Measurements from ENCODE around the gene MB21D2. TPM values are rescaled to one million over a fixed set of nuclear protein-coding genes. Genes with fewer than 3 reads are reported as not detected.

Gene MB21D2
- total and polyA plus RNA-seq, 2 of the 8 experiments (the other 6 are each of a cell fraction or from before 2014, with no cell fraction given): 10.0 to 21.0 TPM

DNA sequence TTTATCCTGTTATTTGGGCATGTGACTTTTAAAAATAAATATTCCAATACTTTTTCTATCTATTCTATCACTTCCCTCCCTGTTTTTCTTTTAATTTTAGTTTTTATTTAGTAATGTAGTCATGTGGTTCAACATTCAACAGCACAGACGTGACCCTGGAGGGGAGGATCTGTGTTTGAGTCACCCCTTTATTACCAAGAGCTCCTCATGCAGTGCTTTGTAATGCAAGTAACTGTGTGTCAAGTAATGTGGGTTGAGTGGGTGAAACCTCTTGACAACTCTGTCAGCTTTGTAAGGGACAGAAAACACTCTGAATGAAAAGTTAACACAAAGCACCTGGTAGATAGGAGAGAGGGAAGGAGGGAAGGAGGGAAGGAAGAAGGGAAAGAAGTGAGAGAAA, 100.6 kb downstream of the MB21D2 start:
- FAIRE-seq (no peak), DNase-seq (ENCODE audit: low read depth in 1 of 2, low spot score in 2 of 2) (no peak)
- WGBS, 2 experiments (ENCODE audit: extremely low coverage in 1 of 2, insufficient coverage in 1 of 2, insufficient read length in 1 of 2, insufficient replicate concordance in 2 of 2, low coverage in 1 of 2, low lambda C conversion rate in 2 of 2, missing lambda C conversion rate in 1 of 2): 48% methylated on average over 1 of the region's 1 CpG; no CpG with 5 or more reads in 1 of the 2 experiments
- H4K91ac ChIP-seq (replicated peaks; ENCODE audit: insufficient read length, low read length): no peak overlapping the region
- H2BK5ac ChIP-seq (ENCODE audit: low read depth, low read length): no peak overlapping the region
- peaks cover 2 to 9% (median 3%) of the 10 kb centered on the region in 4 experiments; a peak in 5 of 7 replicates for H3K4me1 ChIP-seq (replicated peaks in 1 of 4; ENCODE audit: control insufficient read depth in 3 of 4, insufficient read depth in 4 of 4, low read length in 3 of 4)
- H3K79me1 ChIP-seq (ENCODE audit: low read depth, low read length): peaks cover 3% of the 10 kb centered on the region; the same call in 1 of the 2 replicates
- no peaks in the 10 kb centered on the region for H3K27me3 ChIP-seq (replicated peaks in 1 of 4; ENCODE audit: control insufficient read depth in 3 of 4, extremely low read depth in 1 of 4, insufficient read depth in 3 of 4, low read length in 3 of 4)
- no peak overlapping the region for H2BK120ac ChIP-seq (replicated peaks; ENCODE audit: low read depth, low read length)
- no peak overlapping the region for H3K4ac ChIP-seq (replicated peaks; ENCODE audit: insufficient read length, low read depth, low read length)
- H3K14ac ChIP-seq (ENCODE audit: insufficient read length): no peak overlapping the region
- H3K9ac ChIP-seq (replicated peaks in 1 of 4; ENCODE audit: extremely low read depth in 1 of 4, low read depth in 3 of 4, low read length in 3 of 4): no peak overlapping the region
- H2BK15ac ChIP-seq (ENCODE audit: low read length): no peak overlapping the region
- H3K9me3 ChIP-seq (ENCODE audit: insufficient read depth in 2 of 2, low read depth in 1 of 2, low read length in 1 of 2): no peaks in the 10 kb centered on the region
- no peak overlapping the region for H3K56ac ChIP-seq (replicated peaks; ENCODE audit: insufficient read length, low read depth, low read length)
- H3K18ac ChIP-seq (ENCODE audit: extremely low read depth, low read length): no peak overlapping the region
- H3K36me3 ChIP-seq (ENCODE audit: control insufficient read depth in 2 of 4, insufficient read depth in 4 of 4, low read length in 3 of 4): no peaks in the 10 kb centered on the region
- H4K8ac ChIP-seq (ENCODE audit: extremely low read depth, insufficient read depth, low read length): no peak overlapping the region
- H3K4me3 ChIP-seq (ENCODE audit: extremely low read depth in 1 of 4, insufficient read depth in 2 of 4, low read depth in 3 of 4, low read length in 4 of 4): no peak overlapping the region
- no peak overlapping the region for H2BK12ac ChIP-seq (ENCODE audit: low read depth, low read length)
- POLR2A ChIA-PET (ENCODE audit: partially characterized antibody): interaction anchor here (0.7 to 2.1 kb wide), 2 partner anchors 100 to 101 kb away, joined by 3 to 9 read pairs; partner anchors contain the start of gene MB21D2
- H2AFZ ChIP-seq (ENCODE audit: low read length): no peak overlapping the region
- H2BK20ac ChIP-seq (ENCODE audit: low read length): no peak overlapping the region
- no peak overlapping the region for H4K5ac ChIP-seq (ENCODE audit: insufficient read length, low read depth, low read length)
- peaks cover 0 to 55% of the 10 kb centered on the region in 2 experiments; a peak in 2 of 4 replicates for H3K79me2 ChIP-seq (ENCODE audit: control insufficient read depth in 1 of 2, insufficient read depth in 2 of 2, low read length in 2 of 2)
- H3K23me2 ChIP-seq (ENCODE audit: low read depth, low read length): no peaks in the 10 kb centered on the region
- H4K20me1 ChIP-seq (replicated peaks in 1 of 2; ENCODE audit: control insufficient read depth in 1 of 2, insufficient read depth in 2 of 2, low read length in 2 of 2): peaks cover 2 to 3% of the 10 kb centered on the region in 2 experiments
- TF ChIP-seq BCL11A (IDR thresholded peaks at IDR 0.05; ENCODE audit: low read depth in 2 of 2, low read length in 2 of 2) (no peak), CBX8 (IDR thresholded peaks at IDR 0.05; ENCODE audit: borderline replicate concordance, low read depth, low read length) (no peak), JUND (IDR thresholded peaks at IDR 0.05; ENCODE audit: low read length) (no peak), BRCA1 (IDR thresholded peaks at IDR 0.05; ENCODE audit: low read depth, low read length) (no peak), HDAC6 (IDR thresholded peaks at IDR 0.05; ENCODE audit: low read depth, low read length) (no peak)
- no peak overlapping the region for H3K4me2 ChIP-seq (ENCODE audit: insufficient read depth in 1 of 2, low read depth in 2 of 2, low read length in 2 of 2)
- CTCF ChIA-PET (ENCODE audit: partially characterized antibody): interaction anchor here (0.5 to 8.8 kb wide), 57 partner anchors 8 to 756 kb away, joined by 3 to 312 read pairs (median 4); partner anchors contain the start of gene MB21D2
- H3K27ac ChIP-seq (ENCODE audit: low read depth, low read length): no peak overlapping the region
- H2AK5ac ChIP-seq (ENCODE audit: low read depth, low read length): no peak overlapping the region
- H3K23ac ChIP-seq (ENCODE audit: insufficient read length): no peak overlapping the region

Measured in H1 (cell line).